Gastroesophageal sphincter (tissue), 4 donors: ENCODE data around the gene AUTS2. TPM values are rescaled to one million over a fixed set of nuclear protein-coding genes. Genes with fewer than 3 reads are reported as not detected.

Experiments used
- ATAC-seq: fragments of 150-250 bp; one replicate; pipeline ENCODE4 v1.9.1; 2016; ENCODE audit warnings: mild to moderate bottlenecking, moderate library complexity
- H3K27ac ChIP-seq, 4 donors: fragments of 200-600 bp; sonication (generic) in 3 of 4; 1 replicate in 3 of 4; 2 replicates in 1 of 4; pipeline ENCODE4 v1.5.1; 2016 to 2019
- H3K27me3 ChIP-seq: fragments of 200-600 bp; sonication (generic); one replicate; pipeline ENCODE4 v1.5.1; 2019
- H3K36me3 ChIP-seq, 2 donors: fragments of 200-600 bp; sonication (generic); one replicate each; pipeline ENCODE4 v1.5.1; 2019; ENCODE audit warnings: control low read depth in 1 of 2
- H3K4me1 ChIP-seq, 3 donors: fragments of 200-600 bp; sonication (generic); 1 replicate in 2 of 3; 2 replicates in 1 of 3; pipeline ENCODE4 v1.5.1; 2016 to 2019; ENCODE audit warnings: control low read depth in 2 of 3
- H3K4me3 ChIP-seq, 2 donors: fragments of 200-600 bp; sonication (generic); one replicate each; pipeline ENCODE4 v1.5.1; 2019; ENCODE audit warnings: mild to moderate bottlenecking in 1 of 2, moderate library complexity in 1 of 2
- H3K9me3 ChIP-seq, 3 donors: fragments of 200-600 bp; sonication (generic); one replicate each; pipeline ENCODE4 v1.5.1; 2017 to 2019; ENCODE audit warnings: control low read depth in 2 of 3
- CTCF ChIP-seq, 4 experiments: fragments of 200-600 bp in 2 of 4; fragments of 450-650 bp in 2 of 4; sonication (generic) in 1 of 4; IDR thresholded peaks; one replicate each; pipeline ENCODE4 v1.5.1; 2017 to 2019; ENCODE audit warnings: antibody characterized with exemption in 4 of 4, mild to moderate bottlenecking in 2 of 4, moderate library complexity in 2 of 4
- EP300 ChIP-seq: sonication (generic); formaldehyde crosslinking; IDR thresholded peaks from one replicate; pipeline ENCODE4 v1.6.1; 2017; ENCODE audit warnings: antibody characterized with exemption, mild to moderate bottlenecking
- POLR2A ChIP-seq, 2 donors: fragments of 450-650 bp; IDR thresholded peaks; one replicate each; pipeline ENCODE4 v1.6.1; 2017; ENCODE audit warnings: antibody characterized with exemption in 2 of 2, mild to moderate bottlenecking in 2 of 2, moderate library complexity in 1 of 2
- POLR2AphosphoS5 ChIP-seq: sonication (generic); formaldehyde crosslinking; IDR thresholded peaks from one replicate; pipeline ENCODE4 v1.6.1; 2017; ENCODE audit warnings: antibody characterized with exemption
- WGBS, 2 donors: methylation state at CpG; one replicate each; pipeline ENCODE4 v1.1.5; 2018; ENCODE audit warnings: low coverage in 1 of 2; 5-methylcytosine and 5-hydroxymethylcytosine counted together
- total RNA-seq, 4 donors: library from RNA; depleted of rRNA; stranded (reverse); fragments of >200 nt; gene quantifications; one replicate each; pipeline ENCODE4 v1.1.0, GENCODE V29; 2016

Gene AUTS2
- total RNA-seq, 4 donors from 2014 or later, result 12.2 to 48.7 (median 44.1) TPM

- Histone ChIP-seq H3K9me3 (no peaks in the 10 kb centered on the region), H3K27ac (no peak overlapping the region), H3K27me3 (no peaks in the 10 kb centered on the region), H3K4me3 (no peak overlapping the region), H3K4me1 (peaks cover 4 to 64% (median 15%) of the 10 kb centered on the region in 3 donors), H3K36me3 (no peaks in the 10 kb centered on the region)
- ATAC-seq, result no peak
- WGBS, 2 donors, result 80 to 86% methylated on average over 3 of the region's 3 CpGs
- no peak for TF ChIP-seq POLR2AphosphoS5
- TF ChIP-seq EP300, result no peak
- TF ChIP-seq CTCF (IDR thresholded peaks at IDR 0.05), result no peak
- TF ChIP-seq POLR2A (IDR thresholded peaks at IDR 0.05), result no peak
These were observed 5.1 kb downstream of the AUTS2 start for GRCh38 chr7:69603351-69603750.

DNA sequence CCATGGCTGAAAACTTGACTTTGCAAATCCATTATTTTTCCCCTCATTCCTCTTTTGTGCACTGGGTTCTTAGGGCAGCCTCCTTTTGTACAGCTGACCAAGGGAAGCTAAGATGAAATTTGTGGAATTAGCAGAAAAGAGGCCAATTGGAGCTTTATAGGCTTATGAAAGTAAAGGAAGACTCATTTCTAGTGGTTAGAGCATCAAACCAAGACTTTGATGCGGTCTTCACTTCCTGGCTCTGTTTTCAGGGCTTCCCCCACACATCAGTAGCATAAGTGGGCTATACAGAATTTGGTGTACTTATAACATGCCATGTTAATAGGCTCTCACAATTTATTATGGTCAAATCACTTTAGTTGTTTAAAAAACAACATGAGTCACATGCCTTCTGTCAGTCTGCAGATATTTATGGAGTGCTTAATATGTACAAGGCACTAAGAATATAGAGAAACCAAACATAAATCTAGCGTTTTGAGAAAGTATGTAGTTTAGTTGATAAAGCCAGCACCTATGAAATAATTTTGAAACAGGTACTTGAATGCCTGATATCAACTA, 5.7 kb downstream of the AUTS2 start:
- WGBS, 2 donors, result 17 to 73% methylated on average over 1 to 2 of the region's 2 CpGs
- H3K27ac ChIP-seq, result no peak overlapping the region
- H3K36me3 ChIP-seq, result no peaks in the 10 kb centered on the region
- H3K4me1 ChIP-seq, result peaks cover 4 to 64% (median 15%) of the 10 kb centered on the region in 3 donors
- no peak overlapping the region for H3K4me3 ChIP-seq
- no peak for TF ChIP-seq EP300
- ATAC-seq, result no peak
- H3K9me3 ChIP-seq, result no peaks in the 10 kb centered on the region
- no peaks in the 10 kb centered on the region for H3K27me3 ChIP-seq

DNA sequence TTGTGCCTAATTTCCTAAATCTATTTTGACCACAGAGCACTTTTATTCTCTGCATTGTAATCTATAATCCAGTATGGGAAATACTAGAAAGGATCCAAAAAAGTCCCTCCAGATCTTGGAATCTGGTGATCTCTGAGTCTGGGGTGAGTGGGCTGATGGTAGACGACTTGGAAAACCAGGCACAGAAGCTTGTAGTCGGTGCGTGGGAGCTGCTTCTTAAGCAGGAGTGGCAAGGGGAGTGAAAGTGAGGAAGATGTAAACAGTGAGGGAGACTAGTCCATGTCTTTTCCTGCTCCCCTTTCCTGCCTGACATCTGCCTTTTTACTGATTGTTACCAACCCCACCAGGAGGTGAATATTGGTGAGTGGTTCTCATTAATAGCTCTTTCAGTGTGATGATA, 6.8 kb downstream of the AUTS2 start:
- Histone ChIP-seq H3K27me3 (no peaks in the 10 kb centered on the region), H3K36me3 (no peaks in the 10 kb centered on the region), H3K9me3 (no peaks in the 10 kb centered on the region), H3K4me3 (no peak overlapping the region), H3K4me1 (peaks cover 9 to 68% (median 23%) of the 10 kb centered on the region in 3 donors), H3K27ac (no peak overlapping the region)
- 56 to 61% methylated on average over 3 of the region's 3 CpGs for WGBS, 2 donors
- TF ChIP-seq EP300 (no peak), CTCF (IDR thresholded peaks at IDR 0.05) (no peak), POLR2AphosphoS5 (no peak), POLR2A (IDR thresholded peaks at IDR 0.05) (no peak)
- ATAC-seq, result no peak

DNA sequence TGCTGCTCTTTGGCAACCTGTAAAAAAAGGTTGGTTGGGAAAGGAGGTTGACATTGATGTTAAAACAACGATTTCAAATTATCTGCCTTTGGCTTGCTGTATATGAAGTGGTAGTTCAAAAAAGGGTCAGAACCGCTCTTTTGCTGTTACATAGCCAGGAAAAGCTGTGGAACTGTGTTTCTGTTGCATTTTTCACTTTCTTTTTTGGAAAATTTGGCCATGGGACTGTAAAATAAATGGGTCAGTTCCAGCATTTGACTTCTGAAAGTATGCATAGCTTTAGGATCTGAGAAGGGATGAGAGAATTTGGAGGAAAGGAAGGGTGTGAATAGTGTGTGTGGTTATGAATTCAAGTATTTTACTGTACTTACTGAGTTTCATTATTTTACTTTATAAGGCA, 7.3 kb downstream of the AUTS2 start:
- no peaks in the 10 kb centered on the region for H3K36me3 ChIP-seq
- H3K4me3 ChIP-seq, result no peak overlapping the region
- no peak overlapping the region for H3K27ac ChIP-seq
- peaks cover 13 to 68% (median 28%) of the 10 kb centered on the region in 3 donors for H3K4me1 ChIP-seq
- TF ChIP-seq EP300 (no peak), POLR2AphosphoS5 (no peak)
- WGBS, 2 donors, result 8 to 16% methylated on average over 2 of the region's 2 CpGs
- no peaks in the 10 kb centered on the region for H3K9me3 ChIP-seq
- H3K27me3 ChIP-seq, result no peaks in the 10 kb centered on the region
- ATAC-seq, result no peak

- Histone ChIP-seq H3K4me3 (no peak overlapping the region), H3K27ac (no peak overlapping the region), H3K9me3 (no peaks in the 10 kb centered on the region), H3K27me3 (no peaks in the 10 kb centered on the region), H3K4me1 (peaks cover 13 to 56% (median 27%) of the 10 kb centered on the region in 3 donors), H3K36me3 (no peaks in the 10 kb centered on the region)
- no peak for ATAC-seq
- WGBS, 2 donors, result 92 to 100% methylated on average over 2 to 4 of the region's 4 CpGs
- TF ChIP-seq CTCF (IDR thresholded peaks at IDR 0.05) (no peak), POLR2AphosphoS5 (no peak), POLR2A (IDR thresholded peaks at IDR 0.05) (no peak), EP300 (no peak)
These were observed 9.8 kb downstream of the AUTS2 start for GRCh38 chr7:69608049-69608448.

DNA sequence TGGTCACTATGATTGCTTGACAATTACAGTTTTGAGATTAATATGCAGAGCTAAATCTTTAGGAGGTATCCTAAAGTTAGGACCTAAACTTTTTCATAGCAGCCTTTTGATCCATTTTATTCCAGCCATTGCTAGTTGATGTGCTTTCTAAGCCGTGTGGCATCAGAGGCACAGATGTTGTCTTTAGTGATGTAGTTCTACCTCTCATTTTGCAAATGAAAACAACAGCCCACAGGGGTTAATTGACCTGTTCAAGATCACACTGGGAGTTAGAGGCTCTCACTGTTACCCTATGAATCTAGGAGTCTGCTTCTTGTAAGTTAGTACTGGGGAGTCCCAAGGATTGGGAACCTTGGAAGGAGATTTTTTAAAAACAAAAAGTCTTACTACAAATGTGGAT, 10.6 kb downstream of the AUTS2 start:
- no peak for ATAC-seq
- Histone ChIP-seq H3K4me1 (peaks cover 13 to 48% (median 26%) of the 10 kb centered on the region in 3 donors), H3K36me3 (no peaks in the 10 kb centered on the region), H3K9me3 (no peaks in the 10 kb centered on the region), H3K27me3 (no peaks in the 10 kb centered on the region), H3K4me3 (no peak overlapping the region), H3K27ac (no peak overlapping the region)
- WGBS, 2 donors, result 89% methylated on average over 1 of the region's 1 CpG; no CpG with 5 or more reads in 1 of the 2 donors
- no peak for TF ChIP-seq POLR2A (IDR thresholded peaks at IDR 0.05)
- TF ChIP-seq EP300, result no peak
- TF ChIP-seq CTCF (IDR thresholded peaks at IDR 0.05), result no peak
- TF ChIP-seq POLR2AphosphoS5, result no peak
